Type B pancreatic cell (in vitro differentiated cells): ENCODE data around the gene SPANXB1. TPM values are rescaled to one million over a fixed set of nuclear protein-coding genes. Genes with fewer than 3 reads are reported as not detected.
"Not testable (repeated sequence)": the region's sequence is repeated elsewhere in the genome, so short reads cannot be mapped to it uniquely, and the experiment has no call there.

Experiments used
- DNase-seq: peaks from one replicate; pipeline ENCODE4 v3.0.0; 2021; ENCODE audit warnings: mixed read lengths; ENCODE audit not compliant: unreplicated experiment; ENCODE audit errors: extremely low spot score
- H3K27ac Mint-ChIP-seq: 2 replicates; pipeline ENCODE4 v1.8.0; 2021; ENCODE audit warnings: mild to moderate bottlenecking, mixed read lengths
- H3K27me3 Mint-ChIP-seq: 2 replicates; pipeline ENCODE4 v1.8.0; 2021; ENCODE audit warnings: mixed read lengths
- H3K36me3 Mint-ChIP-seq: 2 replicates; pipeline ENCODE4 v1.8.0; 2021; ENCODE audit warnings: mixed read lengths
- H3K4me1 Mint-ChIP-seq: one replicate; pipeline ENCODE4 v1.8.0; 2021; ENCODE audit warnings: mixed read lengths; ENCODE audit not compliant: unreplicated experiment
- H3K4me3 Mint-ChIP-seq: 2 replicates; pipeline ENCODE4 v1.8.0; 2021; ENCODE audit warnings: mild to moderate bottlenecking, mixed read lengths
- H3K9me3 Mint-ChIP-seq: 2 replicates; pipeline ENCODE4 v1.8.0; 2021; ENCODE audit warnings: mixed read lengths
- total RNA-seq: library from RNA; stranded (reverse); gene quantifications from 2 replicates; pipeline ENCODE4 v1.2.1, GENCODE V29; 2021; ENCODE audit warnings: low replicate concordance
- TF ChIP-seq, protein P1 (sequence below): fragments of 200-600 bp; sonication (generic); conservative IDR thresholded peaks from 2 replicates; pipeline ENCODE4 v1.5.0; 2021; ENCODE audit warnings: antibody characterized with exemption, mild to moderate bottlenecking

SPANXB1 gene
- total RNA-seq, 1 donor from 2014 or later = not detected

DNA sequence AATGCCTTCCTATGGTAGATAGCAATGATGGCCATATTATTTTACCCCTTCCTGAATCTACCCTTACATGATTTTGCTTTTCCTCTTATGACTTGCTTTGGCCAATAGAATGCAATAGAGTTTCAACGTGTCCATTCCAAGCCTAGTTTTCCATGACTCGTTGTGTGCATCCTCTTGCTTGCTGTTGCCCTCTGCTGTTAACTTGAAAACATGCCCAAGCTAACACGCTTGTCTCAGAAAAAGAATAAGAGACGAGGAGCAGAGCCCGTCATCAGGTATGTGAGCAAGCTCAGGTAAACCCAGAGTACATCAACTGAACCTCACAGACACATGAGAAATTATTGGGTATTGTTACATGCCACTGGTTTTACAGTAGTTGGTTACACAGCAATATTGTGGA lies 49.7 kb downstream of the SPANXB1 start:
- not testable (repeated sequence) for H3K36me3 Mint-ChIP-seq, H3K4me1 Mint-ChIP-seq, H3K4me3 Mint-ChIP-seq, DNase-seq, H3K9me3 Mint-ChIP-seq, H3K27ac Mint-ChIP-seq, H3K27me3 Mint-ChIP-seq
- TF ChIP-seq, protein P1, sequence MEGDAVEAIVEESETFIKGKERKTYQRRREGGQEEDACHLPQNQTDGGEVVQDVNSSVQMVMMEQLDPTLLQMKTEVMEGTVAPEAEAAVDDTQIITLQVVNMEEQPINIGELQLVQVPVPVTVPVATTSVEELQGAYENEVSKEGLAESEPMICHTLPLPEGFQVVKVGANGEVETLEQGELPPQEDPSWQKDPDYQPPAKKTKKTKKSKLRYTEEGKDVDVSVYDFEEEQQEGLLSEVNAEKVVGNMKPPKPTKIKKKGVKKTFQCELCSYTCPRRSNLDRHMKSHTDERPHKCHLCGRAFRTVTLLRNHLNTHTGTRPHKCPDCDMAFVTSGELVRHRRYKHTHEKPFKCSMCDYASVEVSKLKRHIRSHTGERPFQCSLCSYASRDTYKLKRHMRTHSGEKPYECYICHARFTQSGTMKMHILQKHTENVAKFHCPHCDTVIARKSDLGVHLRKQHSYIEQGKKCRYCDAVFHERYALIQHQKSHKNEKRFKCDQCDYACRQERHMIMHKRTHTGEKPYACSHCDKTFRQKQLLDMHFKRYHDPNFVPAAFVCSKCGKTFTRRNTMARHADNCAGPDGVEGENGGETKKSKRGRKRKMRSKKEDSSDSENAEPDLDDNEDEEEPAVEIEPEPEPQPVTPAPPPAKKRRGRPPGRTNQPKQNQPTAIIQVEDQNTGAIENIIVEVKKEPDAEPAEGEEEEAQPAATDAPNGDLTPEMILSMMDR = peak; percentile 17

Other genes with a start within 250 kb of the SPANXB1 start
- 48.7 and 52.1 TPM in 2 replicates for gene LDOC1, start 174.5 kb downstream of the SPANXB1 start, total RNA-seq
- gene SPANXC, start 239.9 kb downstream of the SPANXB1 start, total RNA-seq = not detected in 2 replicates